Keratinocyte (primary cell): Measurements from ENCODE around the gene RING1. TPM values are rescaled to one million over a fixed set of nuclear protein-coding genes. Genes with fewer than 3 reads are reported as not detected.

Experiments
- DNase-seq: peaks from one replicate; pipeline ENCODE4 v3.0.0-alpha.2; 2011; ENCODE audit warnings: low read depth, missing footprints, low spot score
- FAIRE-seq: peaks from 2 replicates; lab custom pipeline; 2011; peaks lifted over from hg19 to GRCh38; lab: Jason Lieb, UNC
- H2AFZ ChIP-seq: 2 replicates; pipeline ENCODE4 v1.6.0; 2012; ENCODE audit warnings: low read length, control low read depth, inconsistent platforms; ENCODE audit not compliant: control insufficient read depth
- H3K27ac ChIP-seq: 2 replicates; pipeline ENCODE4 v1.5.1; 2011; ENCODE audit warnings: low read length; ENCODE audit not compliant: control insufficient read depth, insufficient read depth
- H3K27me3 ChIP-seq: 3 replicates; pipeline ENCODE4 v1.6.0; 2011; ENCODE audit warnings: low read length; ENCODE audit not compliant: control insufficient read depth, insufficient read depth; ENCODE audit errors: extremely low read depth
- H3K36me3 ChIP-seq, 2 experiments: 2 replicates in 1 of 2; 3 replicates in 1 of 2; pipeline ENCODE4 v1.5.1; 2011; ENCODE audit warnings: low read length in 2 of 2, mild to moderate bottlenecking in 1 of 2; ENCODE audit not compliant: control insufficient read depth in 2 of 2, insufficient read depth in 2 of 2; ENCODE audit errors: extremely low read depth in 1 of 2
- H3K4me1 ChIP-seq: 3 replicates; pipeline ENCODE4 v1.5.1; 2011; ENCODE audit warnings: low read length; ENCODE audit not compliant: control insufficient read depth, insufficient read depth; ENCODE audit errors: extremely low read depth
- H3K4me2 ChIP-seq: 3 replicates; pipeline ENCODE4 v1.6.0; 2011; ENCODE audit warnings: low read depth, low read length; ENCODE audit not compliant: control insufficient read depth, insufficient read depth; ENCODE audit errors: extremely low read depth
- H3K4me3 ChIP-seq, 3 experiments: fragments of 200-600 bp in 1 of 3; sonication (generic) in 1 of 3; 2 replicates in 2 of 3; 3 replicates in 1 of 3; pipeline ENCODE4 v1.5.1; 2011 to 2016; ENCODE audit warnings: low read length in 3 of 3, mild to moderate bottlenecking in 3 of 3, control low read depth in 2 of 3, inconsistent platforms in 1 of 3, low read depth in 1 of 3, mixed read lengths in 1 of 3, mixed run types in 1 of 3, moderate library complexity in 1 of 3; ENCODE audit not compliant: control insufficient read depth in 2 of 3, insufficient read depth in 2 of 3; ENCODE audit errors: extremely low read depth in 1 of 3
- H3K79me2 ChIP-seq: 2 replicates; pipeline ENCODE4 v1.6.0; 2012; ENCODE audit warnings: low read length; ENCODE audit not compliant: control insufficient read depth, insufficient read depth
- H3K9ac ChIP-seq: 3 replicates; pipeline ENCODE4 v1.6.0; 2011; ENCODE audit warnings: low read length; ENCODE audit not compliant: control insufficient read depth, insufficient read depth; ENCODE audit errors: extremely low read depth
- H3K9me1 ChIP-seq: 3 replicates; pipeline ENCODE4 v1.6.0; 2011; ENCODE audit warnings: low read length; ENCODE audit not compliant: control insufficient read depth, insufficient read depth; ENCODE audit errors: extremely low read depth
- H3K9me3 ChIP-seq: 2 replicates; pipeline ENCODE4 v1.5.1; 2012; ENCODE audit warnings: low read depth, low read length; ENCODE audit not compliant: control insufficient read depth
- H4K20me1 ChIP-seq: 3 replicates; pipeline ENCODE4 v1.6.0; 2011; ENCODE audit warnings: low read length; ENCODE audit not compliant: control insufficient read depth, insufficient read depth; ENCODE audit errors: extremely low read depth
- EZH2 ChIP-seq: IDR thresholded peaks from one replicate; pipeline ENCODE4 v1.6.1; 2012; ENCODE audit warnings: inconsistent platforms, mild to moderate bottlenecking, low read length, moderate library complexity
- dilution Hi-C: fragments of 300-500 bp; cut with MboI; formaldehyde crosslinking; loops from one replicate; pipeline ENCODE4 v1.7.0; 2020; ENCODE audit warnings: low sequenced_read_pairs; ENCODE audit not compliant: extremely low pct_ligation_motif_present
- polyA plus RNA-seq, 5 experiments: library from polyadenylated mRNA; depleted of rRNA in 3 of 5; stranded (reverse) in 3 of 5; stranded (forward) in 1 of 5; unstranded in 1 of 5; fragments of >200 nt; gene quantifications; 1 replicate in 1 of 5; 2 replicates in 3 of 5; 3 replicates in 1 of 5; pipeline versions ENCODE4 v1.2.1 to v1.2.3, GENCODE V29; 2011 to 2012; ENCODE audit warnings: missing spikeins in 2 of 5, low read depth in 1 of 5, low replicate concordance in 1 of 5
- TF ChIP-seq, protein P1 (sequence below), 3 experiments: IDR thresholded peaks in 1 of 3; conservative IDR thresholded peaks in 1 of 3; optimal IDR thresholded peaks in 1 of 3; 2 replicates in 2 of 3; 3 replicates in 1 of 3; pipeline versions ENCODE3 to v1.5.1; 2011; ENCODE audit warnings: low read length in 3 of 3, mild to moderate bottlenecking in 3 of 3, moderate library complexity in 2 of 3, control low read depth in 1 of 3, inconsistent platforms in 1 of 3; ENCODE audit not compliant: insufficient read depth in 2 of 3; ENCODE audit errors: extremely low read depth in 1 of 3

The RING1 gene
- polyA plus RNA-seq, 1 donor (not counting 4 experiments of a cell fraction or from before 2014, with no cell fraction given) = 23.0 TPM

DNA sequence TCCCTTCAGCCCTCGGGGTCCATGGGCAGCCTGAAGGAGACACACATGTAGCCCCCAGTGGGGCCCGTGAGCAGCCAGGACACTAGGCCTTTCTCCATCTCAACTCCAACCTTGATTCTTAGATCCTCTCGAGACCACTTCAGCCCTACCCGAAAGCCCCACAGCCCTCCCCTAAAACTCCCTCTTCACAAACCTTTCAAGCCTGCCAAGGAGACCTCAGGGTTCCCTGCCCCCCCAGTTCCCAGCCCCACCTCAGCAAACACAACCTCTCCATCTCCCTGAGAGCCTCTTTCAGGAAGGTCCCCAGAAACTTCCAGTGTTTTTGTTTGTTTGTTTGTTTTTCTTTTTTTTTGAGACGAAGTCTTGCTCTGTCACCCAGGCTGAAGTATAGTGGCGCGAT, 27.2 kb upstream of the RING1 start:
- no peaks in the 10 kb centered on the region for H3K9me3 ChIP-seq
- no peaks in the 10 kb centered on the region for H3K9me1 ChIP-seq
- no peaks in the 10 kb centered on the region for H3K36me3 ChIP-seq
- no peaks in the 10 kb centered on the region for H4K20me1 ChIP-seq
- FAIRE-seq = no peak
- dilution Hi-C loops = no loop called here
- H3K79me2 ChIP-seq = no peaks in the 10 kb centered on the region
- TF ChIP-seq EZH2 = no peak
- TF ChIP-seq, protein P1, sequence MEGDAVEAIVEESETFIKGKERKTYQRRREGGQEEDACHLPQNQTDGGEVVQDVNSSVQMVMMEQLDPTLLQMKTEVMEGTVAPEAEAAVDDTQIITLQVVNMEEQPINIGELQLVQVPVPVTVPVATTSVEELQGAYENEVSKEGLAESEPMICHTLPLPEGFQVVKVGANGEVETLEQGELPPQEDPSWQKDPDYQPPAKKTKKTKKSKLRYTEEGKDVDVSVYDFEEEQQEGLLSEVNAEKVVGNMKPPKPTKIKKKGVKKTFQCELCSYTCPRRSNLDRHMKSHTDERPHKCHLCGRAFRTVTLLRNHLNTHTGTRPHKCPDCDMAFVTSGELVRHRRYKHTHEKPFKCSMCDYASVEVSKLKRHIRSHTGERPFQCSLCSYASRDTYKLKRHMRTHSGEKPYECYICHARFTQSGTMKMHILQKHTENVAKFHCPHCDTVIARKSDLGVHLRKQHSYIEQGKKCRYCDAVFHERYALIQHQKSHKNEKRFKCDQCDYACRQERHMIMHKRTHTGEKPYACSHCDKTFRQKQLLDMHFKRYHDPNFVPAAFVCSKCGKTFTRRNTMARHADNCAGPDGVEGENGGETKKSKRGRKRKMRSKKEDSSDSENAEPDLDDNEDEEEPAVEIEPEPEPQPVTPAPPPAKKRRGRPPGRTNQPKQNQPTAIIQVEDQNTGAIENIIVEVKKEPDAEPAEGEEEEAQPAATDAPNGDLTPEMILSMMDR (optimal IDR thresholded peaks at IDR 0.05 in 1 of 3, IDR thresholded peaks at IDR 0.05 in 1 of 3, conservative IDR thresholded peaks at IDR 0.05 in 1 of 3; ENCODE audit: extremely low read depth in 1 of 3, insufficient read depth in 2 of 3, low read length in 3 of 3) = no peak
- H3K9ac ChIP-seq = no peak overlapping the region
- no peak overlapping the region for H2AFZ ChIP-seq
- no peak overlapping the region for H3K4me2 ChIP-seq
- H3K4me3 ChIP-seq = no peak overlapping the region
- no peaks in the 10 kb centered on the region for H3K4me1 ChIP-seq
- no peak overlapping the region for H3K27ac ChIP-seq
- H3K27me3 ChIP-seq = no peaks in the 10 kb centered on the region
- no peak for DNase-seq

DNA sequence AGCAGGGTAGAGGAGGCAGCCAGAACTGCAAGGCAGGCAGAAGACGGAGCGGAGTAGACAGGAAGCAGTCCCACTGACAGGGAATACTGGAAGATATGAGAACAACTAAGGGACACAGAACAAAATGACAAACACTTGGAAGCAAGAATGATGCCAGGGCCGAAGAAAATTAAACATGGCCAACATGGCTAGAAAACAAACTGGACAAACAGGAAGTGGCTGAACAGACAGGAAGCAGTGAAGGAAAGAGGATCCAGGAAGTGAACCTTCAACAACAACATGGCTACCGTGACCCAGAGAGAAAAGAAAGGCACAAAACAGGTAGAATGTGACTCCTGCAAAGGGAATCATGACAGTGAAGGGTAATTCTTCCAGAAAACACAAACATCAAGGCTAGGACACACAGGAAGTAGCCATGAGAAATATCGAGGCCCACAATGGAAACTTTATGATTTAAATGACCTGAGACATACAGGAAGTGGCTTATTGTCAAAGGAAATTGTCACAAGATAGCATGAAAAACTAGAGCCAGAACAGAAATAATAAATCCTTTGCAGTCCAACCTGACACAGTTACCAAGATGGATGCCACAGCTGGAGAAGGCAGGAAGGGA, 25.1 kb upstream of the RING1 start:
- Histone ChIP-seq H3K27me3 (no peaks in the 10 kb centered on the region), H3K27ac (no peak overlapping the region), H3K9ac (no peak overlapping the region), H3K4me3 (no peak overlapping the region), H3K9me1 (no peaks in the 10 kb centered on the region), H3K4me2 (no peak overlapping the region), H4K20me1 (no peaks in the 10 kb centered on the region), H3K79me2 (no peaks in the 10 kb centered on the region), H3K36me3 (no peaks in the 10 kb centered on the region), H3K9me3 (no peaks in the 10 kb centered on the region), H2AFZ (peak overlapping the region; percentile 79), H3K4me1 (no peaks in the 10 kb centered on the region)
- dilution Hi-C loops = no loop called here
- no peak for FAIRE-seq
- TF ChIP-seq EZH2 = no peak
- TF ChIP-seq, protein P1 (optimal IDR thresholded peaks at IDR 0.05 in 1 of 3, IDR thresholded peaks at IDR 0.05 in 1 of 3, conservative IDR thresholded peaks at IDR 0.05 in 1 of 3; ENCODE audit: extremely low read depth in 1 of 3, insufficient read depth in 2 of 3, low read length in 3 of 3) = no peak
- no peak for DNase-seq
